GM18867 (cell line): ENCODE measurements around the gene TOMM40L.
"Not testable (repeated sequence)": the region's sequence is repeated elsewhere in the genome, so short reads cannot be mapped to it uniquely, and the experiment has no call there.

Experiments
- ATAC-seq: cut with Tn5 transposase; IDR thresholded peaks from one replicate; pipeline ENCODE4 v1.9.1; 2021; ENCODE audit warnings: mild to moderate bottlenecking, moderate library complexity; ENCODE audit not compliant: unreplicated experiment

TOMM40L gene

GRCh38 chr1:161218301-161219077, 7.4 kb upstream of the TOMM40L start:
- no peak for ATAC-seq

DNA sequence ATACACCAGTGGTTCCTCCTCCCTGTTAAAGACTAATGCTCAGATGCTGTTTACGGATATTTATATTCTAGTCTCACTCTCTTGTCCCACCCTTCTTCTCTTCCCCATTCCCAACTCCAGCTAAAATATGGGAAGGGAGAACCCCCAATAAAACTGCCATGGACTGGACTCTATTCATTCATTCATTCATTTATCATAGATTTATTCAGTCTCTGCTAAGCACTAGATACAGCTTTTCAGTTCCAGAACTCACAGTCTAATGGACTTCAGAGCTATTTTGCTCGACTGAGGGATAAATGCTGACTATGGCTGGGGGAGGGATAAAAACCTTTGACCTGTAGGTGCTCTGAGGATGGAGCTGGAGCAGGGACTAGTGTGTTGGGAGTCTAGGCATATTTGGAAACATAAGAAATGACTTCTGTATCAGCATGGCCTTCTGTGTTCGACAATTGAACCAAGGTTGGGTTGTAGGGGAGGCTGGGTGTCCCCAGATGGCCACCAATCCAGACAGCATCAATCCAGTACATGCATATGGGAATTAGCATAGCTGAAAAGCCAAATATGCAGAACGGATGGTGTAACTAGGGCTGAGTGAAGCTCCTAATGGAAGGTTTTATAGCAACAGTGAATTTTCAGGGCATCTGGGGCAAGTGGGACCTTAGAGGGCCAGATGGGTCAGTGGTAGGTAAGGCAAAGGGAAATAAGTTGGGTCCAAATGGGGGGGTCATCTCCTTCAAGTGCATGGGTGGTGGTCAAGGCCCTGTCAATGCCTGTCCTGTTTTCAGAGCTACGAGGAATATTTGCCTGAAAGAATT, 6.6 kb upstream of the TOMM40L start:
- ATAC-seq = no peak

- no peak for ATAC-seq
Measured at GRCh38 chr1:161220002-161220401, 5.9 kb upstream of the TOMM40L start.

DNA sequence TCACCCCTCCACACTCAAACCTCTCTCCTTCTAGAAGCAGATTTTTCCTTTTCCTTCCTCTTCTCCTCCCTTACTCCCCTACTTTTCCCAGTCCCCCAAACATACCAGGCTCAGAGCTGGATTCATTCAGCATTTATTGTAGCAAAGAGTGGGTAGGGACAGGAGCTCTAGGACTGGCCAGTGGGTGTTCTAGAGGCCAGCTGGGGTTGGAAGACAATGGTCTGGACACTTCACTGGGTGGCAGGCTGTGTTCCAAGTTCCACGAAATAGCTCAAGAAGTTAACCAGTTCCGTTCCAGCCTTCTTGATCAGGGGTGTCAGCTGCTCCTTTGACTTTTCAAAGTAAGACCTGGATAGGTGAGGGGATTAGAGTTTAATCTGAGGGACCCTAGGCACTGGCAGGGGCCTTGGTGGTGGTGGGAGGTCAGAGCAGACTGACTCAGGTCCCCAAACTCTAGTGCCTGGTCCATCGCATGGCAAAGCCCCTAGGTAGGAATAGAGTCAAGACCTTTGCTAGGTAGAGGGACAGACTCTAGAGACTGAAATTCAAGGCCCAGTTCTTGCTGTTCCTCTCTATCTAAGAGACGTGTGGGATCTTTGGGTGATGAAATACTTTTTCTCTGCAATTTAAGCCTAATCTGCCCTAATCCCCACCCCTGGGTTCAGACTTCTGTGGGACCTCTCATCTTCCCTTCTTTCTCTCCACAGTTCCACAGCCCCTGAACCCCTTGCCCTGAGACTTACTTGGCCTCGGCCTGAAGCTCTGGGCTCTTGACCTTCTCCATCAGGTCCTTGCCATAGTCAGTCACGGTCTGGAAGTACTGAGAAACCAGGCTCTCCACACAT, 3.5 kb upstream of the TOMM40L start:
- no peak for ATAC-seq

DNA sequence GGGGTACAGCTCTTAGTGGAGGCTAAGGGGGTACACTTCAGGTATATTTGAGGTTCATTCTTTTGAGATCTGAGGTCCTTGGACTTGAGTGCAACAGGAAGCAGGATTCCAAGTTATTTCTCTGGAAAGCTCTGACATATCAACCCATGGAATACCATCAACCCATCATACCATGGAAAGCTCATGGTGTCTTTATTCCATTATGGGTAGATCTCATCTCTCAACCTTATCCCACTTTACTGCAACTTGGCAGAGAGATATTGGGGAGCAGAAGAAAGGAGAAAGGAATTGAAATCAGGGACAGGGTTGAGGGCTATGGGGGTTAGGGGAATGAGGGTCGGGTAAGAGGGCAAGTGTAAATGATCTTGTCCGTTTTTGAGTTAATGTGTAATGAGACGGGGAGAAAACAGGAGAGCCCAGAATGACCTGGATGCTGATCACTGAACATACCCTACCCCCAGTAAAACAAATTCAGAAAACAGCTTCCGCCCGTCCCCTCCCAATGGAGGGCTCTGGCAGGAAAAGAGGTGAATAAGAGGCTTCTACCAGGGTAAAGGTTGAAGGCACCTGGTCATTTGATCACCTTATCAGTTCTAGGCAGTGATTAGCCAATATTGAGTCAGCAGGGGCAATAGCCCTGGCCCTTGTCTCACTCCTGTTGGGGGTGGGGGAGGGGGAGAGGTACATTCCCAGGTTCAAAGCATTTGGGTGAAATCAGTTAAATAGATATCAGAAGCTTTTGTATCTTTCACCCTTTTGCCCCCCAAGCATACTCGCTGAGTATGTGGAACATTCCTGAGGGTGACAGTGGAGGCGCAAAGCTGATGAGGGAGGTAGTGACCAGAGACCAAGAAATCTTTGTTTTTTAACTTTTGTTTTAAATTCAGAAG, 1.8 kb upstream of the TOMM40L start:
- ATAC-seq = no peak

- ATAC-seq = not testable (repeated sequence)
Measured at GRCh38 chr1:161224695-161225087, 1.2 kb upstream of the TOMM40L start.

GRCh38 chr1:161225178-161225533, 704 bp upstream of the TOMM40L start:
- ATAC-seq = no peak

DNA sequence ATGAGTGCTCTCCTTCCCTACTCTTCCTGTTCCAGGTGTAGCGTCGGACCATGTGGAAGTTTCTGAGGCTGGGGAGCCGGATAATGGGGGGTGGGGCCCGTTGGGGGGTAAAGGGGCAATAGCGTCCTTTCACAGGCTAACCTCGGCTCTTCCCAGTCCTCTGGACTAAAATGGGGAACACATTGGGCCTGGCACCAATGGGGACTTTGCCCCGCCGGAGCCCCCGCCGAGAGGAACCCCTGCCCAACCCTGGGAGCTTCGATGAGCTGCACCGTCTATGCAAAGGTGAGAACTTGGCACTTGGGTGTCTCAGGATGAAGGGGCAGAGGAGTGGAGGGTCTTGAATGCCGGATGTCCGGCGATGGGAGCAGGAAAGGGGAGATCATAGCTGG, 456 bp downstream of the TOMM40L start:
- ATAC-seq = no peak

GRCh38 chr1:161226759-161227158, 899 bp downstream of the TOMM40L start:
- ATAC-seq = no peak

DNA sequence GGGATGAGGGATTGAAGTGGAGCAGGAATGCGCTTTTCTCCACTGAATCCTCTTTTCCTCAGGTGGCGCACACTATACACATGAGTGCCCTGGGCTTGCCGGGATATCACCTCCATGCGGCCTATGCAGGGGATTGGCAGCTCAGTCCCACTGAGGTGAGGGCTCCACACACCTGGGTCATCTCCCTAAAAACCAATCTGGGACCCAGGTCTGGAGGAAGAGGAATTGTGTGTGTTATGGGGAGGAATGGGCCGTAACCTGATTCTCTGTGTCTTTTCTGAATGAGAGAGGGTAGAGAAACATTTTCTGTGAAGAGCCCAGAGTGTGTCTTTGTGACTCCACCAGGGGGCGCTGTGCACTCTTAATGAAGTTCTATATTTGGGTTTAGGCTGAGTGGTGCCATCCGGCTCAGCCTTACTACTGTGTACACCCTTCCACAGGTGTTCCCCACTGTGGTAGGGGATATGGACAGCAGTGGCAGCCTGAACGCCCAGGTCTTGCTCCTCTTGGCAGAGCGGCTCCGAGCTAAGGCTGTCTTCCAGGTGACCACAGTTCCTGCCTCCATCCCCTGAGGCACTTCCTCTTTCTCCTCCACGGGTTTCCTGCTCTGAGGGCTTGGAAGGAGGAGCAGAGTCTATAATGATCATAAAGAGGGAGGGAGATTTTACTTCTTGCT, 1.5 kb downstream of the TOMM40L start:
- peak; percentile 38 for ATAC-seq

DNA sequence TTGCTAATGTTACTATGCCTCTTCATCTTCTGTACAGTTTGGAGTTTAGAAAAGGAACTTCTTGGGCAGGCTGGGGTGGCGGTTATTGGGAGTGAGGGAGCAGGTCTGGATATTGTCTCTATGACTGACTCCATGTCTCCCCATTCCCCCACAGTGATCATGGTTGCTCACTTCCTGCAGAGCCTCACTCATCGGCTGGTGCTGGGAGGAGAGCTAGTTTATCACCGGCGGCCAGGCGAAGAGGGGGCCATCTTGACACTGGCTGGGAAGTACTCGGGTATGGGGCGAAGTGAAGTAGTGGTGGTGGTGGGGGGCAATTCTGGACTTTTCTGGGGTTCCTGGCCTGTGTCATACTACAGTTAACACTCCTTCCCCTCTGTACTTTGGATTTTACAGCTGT, 2.2 kb downstream of the TOMM40L start:
- ATAC-seq = no peak

DNA sequence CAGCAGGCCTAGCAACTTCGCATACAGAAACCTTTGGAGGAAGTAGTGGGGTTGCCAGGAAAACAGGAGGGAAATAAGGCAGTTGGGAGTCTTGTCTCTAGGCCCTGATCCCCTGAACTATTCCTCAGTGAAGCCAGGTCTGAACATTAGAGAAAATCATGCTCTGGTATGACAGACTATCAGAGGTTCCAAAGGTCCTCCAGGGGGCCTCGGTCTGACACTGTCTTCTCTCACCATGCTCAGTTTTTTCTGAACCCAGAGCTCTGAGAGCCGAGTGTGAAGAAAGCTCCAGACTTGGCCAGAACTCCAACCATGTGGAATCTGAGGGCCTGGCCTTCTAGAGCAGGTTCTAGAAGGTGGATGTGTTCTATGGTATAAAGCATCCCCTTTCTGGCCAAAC, 4.0 kb downstream of the TOMM40L start:
- ATAC-seq = no peak

GRCh38 chr1:161230762-161231161, 4.9 kb downstream of the TOMM40L start:
- no peak for ATAC-seq

DNA sequence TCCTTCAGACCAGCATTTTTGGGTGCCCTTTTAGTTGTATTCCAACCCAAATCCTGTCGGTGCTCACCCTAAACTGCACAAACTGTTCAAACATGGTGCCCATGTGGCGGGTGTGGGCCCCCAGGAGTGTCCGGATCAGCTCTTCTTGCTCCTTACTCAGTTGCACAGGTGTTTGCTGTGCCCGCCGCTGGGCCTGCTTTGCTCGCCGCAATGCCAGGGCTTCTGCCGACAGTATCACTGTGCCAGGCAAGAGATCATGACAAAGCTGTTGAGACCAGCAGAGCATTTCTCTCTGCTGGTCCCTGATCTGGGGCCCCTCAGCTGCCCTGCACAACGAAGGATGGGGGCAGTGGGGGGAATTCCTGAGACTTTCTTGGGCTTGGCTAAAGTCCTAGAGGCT, 7.2 kb downstream of the TOMM40L start:
- ATAC-seq = no peak

- ATAC-seq = no peak
Measured at GRCh38 chr1:161235957-161236775, 10.3 kb downstream of the TOMM40L start.

DNA sequence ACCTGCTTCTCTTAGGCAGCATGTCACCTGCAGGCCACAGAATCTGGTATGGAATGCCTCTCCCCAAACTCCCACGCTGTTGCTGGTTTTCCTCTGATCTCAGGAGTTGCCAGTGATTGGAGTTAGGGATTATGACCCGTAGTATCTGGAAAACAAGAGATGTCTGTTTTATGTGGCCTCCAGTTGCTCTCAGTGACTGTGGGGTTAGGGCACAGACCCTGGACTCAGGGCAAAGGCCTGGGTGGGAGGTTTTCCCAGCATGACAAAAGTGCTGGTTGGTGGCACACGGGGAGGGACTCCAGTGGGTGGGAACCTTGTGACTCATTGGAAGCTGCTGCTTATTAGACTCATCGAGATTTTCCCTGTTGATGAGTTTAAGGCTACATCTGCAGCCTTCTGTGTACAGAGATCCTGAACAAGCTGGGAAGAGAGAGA, 12.2 kb downstream of the TOMM40L start, which contains the start of gene NR1I3:
Gene NR1I3 (minus strand): TSS at position 165 of the 435 bp plus-strand sequence. CDS start 1,638 bp downstream, outside the sequence.
- no peak for ATAC-seq

- ATAC-seq = no peak
Measured at GRCh38 chr1:161241682-161242081, 15.8 kb downstream of the TOMM40L start.

- ATAC-seq = no peak
Measured at GRCh38 chr1:161242313-161242712, 16.5 kb downstream of the TOMM40L start.

DNA sequence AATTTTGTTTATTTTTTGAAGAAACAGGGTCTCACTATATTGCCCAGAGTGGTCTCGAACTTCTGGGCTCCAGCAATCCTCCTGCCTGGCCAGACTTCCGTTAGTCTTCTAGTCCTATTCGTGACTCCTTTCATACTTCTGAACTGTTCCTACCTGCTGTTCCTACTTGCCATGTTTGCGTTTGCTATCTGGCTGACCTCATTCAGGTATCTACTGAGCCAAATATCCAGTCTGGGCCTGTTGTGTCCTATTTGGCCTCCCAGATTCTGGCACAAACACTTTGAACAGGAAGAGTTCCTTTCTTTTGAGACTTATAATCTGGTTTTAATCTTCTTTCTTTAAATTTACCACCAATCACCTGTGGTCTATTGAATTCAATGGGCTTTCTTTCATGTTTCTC, 19.0 kb downstream of the TOMM40L start:
- no peak for ATAC-seq
